ENCODE data around the gene PDGFD.

The PDGFD gene

GRCh38 chr11:104142698-104143097 is 21.2 kb downstream of the PDGFD start:
- H3K36me3 ChIP-seq (ENCODE audit: insufficient read depth, low read depth, low read length) = no peaks in the 10 kb centered on the region
- H3K4me3 ChIP-seq (ENCODE audit: low read length) = no peak overlapping the region
- no peaks in the 10 kb centered on the region for H3K9me3 ChIP-seq (ENCODE audit: insufficient read depth, low read depth, low read length)
- H3K4me1 ChIP-seq (ENCODE audit: insufficient read depth, low read length) = no peaks in the 10 kb centered on the region
- no peak overlapping the region for H3K9ac ChIP-seq (ENCODE audit: low read depth, low read length)
- H3K27ac ChIP-seq (ENCODE audit: low read length) = no peak overlapping the region
- no peaks in the 10 kb centered on the region for H3K27me3 ChIP-seq (ENCODE audit: insufficient read depth, low read length)

GRCh38 chr11:104136861-104137260 is 27.1 kb downstream of the PDGFD start:
- H3K4me1 ChIP-seq (ENCODE audit: insufficient read depth, low read length) = no peaks in the 10 kb centered on the region
- no peaks in the 10 kb centered on the region for H3K36me3 ChIP-seq (ENCODE audit: insufficient read depth, low read depth, low read length)
- H3K27me3 ChIP-seq (ENCODE audit: insufficient read depth, low read length) = no peaks in the 10 kb centered on the region
- no peaks in the 10 kb centered on the region for H3K9me3 ChIP-seq (ENCODE audit: insufficient read depth, low read depth, low read length)
- H3K27ac ChIP-seq (ENCODE audit: low read length) = no peak overlapping the region
- H3K9ac ChIP-seq (ENCODE audit: low read depth, low read length) = no peak overlapping the region
- no peak overlapping the region for H3K4me3 ChIP-seq (ENCODE audit: low read length)

GRCh38 chr11:104134745-104135144 is 29.2 kb downstream of the PDGFD start:
- Histone ChIP-seq H3K27ac (ENCODE audit: low read length) (no peak overlapping the region), H3K4me1 (ENCODE audit: insufficient read depth, low read length) (no peaks in the 10 kb centered on the region), H3K9me3 (ENCODE audit: insufficient read depth, low read depth, low read length) (no peaks in the 10 kb centered on the region), H3K9ac (ENCODE audit: low read depth, low read length) (no peak overlapping the region), H3K27me3 (ENCODE audit: insufficient read depth, low read length) (no peaks in the 10 kb centered on the region), H3K4me3 (ENCODE audit: low read length) (no peak overlapping the region), H3K36me3 (ENCODE audit: insufficient read depth, low read depth, low read length) (no peaks in the 10 kb centered on the region)

- no peaks in the 10 kb centered on the region; the same call in 1 of the 2 replicates for H3K4me1 ChIP-seq (ENCODE audit: insufficient read depth, low read length)
- no peaks in the 10 kb centered on the region for H3K27me3 ChIP-seq (ENCODE audit: insufficient read depth, low read length)
- H3K4me3 ChIP-seq (ENCODE audit: low read length) = no peak overlapping the region
- no peaks in the 10 kb centered on the region for H3K36me3 ChIP-seq (ENCODE audit: insufficient read depth, low read depth, low read length)
- H3K27ac ChIP-seq (ENCODE audit: low read length) = no peak overlapping the region
- no peak overlapping the region for H3K9ac ChIP-seq (ENCODE audit: low read depth, low read length)
- H3K9me3 ChIP-seq (ENCODE audit: insufficient read depth, low read depth, low read length) = no peaks in the 10 kb centered on the region
Measured at GRCh38 chr11:104130161-104130560, 33.8 kb downstream of the PDGFD start.

- H3K4me3 ChIP-seq (ENCODE audit: low read length) = no peak overlapping the region
- H3K27me3 ChIP-seq (ENCODE audit: insufficient read depth, low read length) = no peaks in the 10 kb centered on the region
- no peak overlapping the region for H3K27ac ChIP-seq (ENCODE audit: low read length)
- H3K9ac ChIP-seq (ENCODE audit: low read depth, low read length) = no peak overlapping the region
- H3K4me1 ChIP-seq (ENCODE audit: insufficient read depth, low read length) = peaks cover 5% of the 10 kb centered on the region; the same call in 1 of the 2 replicates
- no peaks in the 10 kb centered on the region for H3K9me3 ChIP-seq (ENCODE audit: insufficient read depth, low read depth, low read length)
- H3K36me3 ChIP-seq (ENCODE audit: insufficient read depth, low read depth, low read length) = no peaks in the 10 kb centered on the region
Measured at GRCh38 chr11:104129145-104129544, 34.8 kb downstream of the PDGFD start.

- H3K4me1 ChIP-seq (ENCODE audit: insufficient read depth, low read length) = peaks cover 14% of the 10 kb centered on the region; the same call in 1 of the 2 replicates
- no peak overlapping the region for H3K4me3 ChIP-seq (ENCODE audit: low read length)
- H3K36me3 ChIP-seq (ENCODE audit: insufficient read depth, low read depth, low read length) = no peaks in the 10 kb centered on the region
- no peaks in the 10 kb centered on the region for H3K27me3 ChIP-seq (ENCODE audit: insufficient read depth, low read length)
- no peak overlapping the region for H3K27ac ChIP-seq (ENCODE audit: low read length)
- H3K9ac ChIP-seq (ENCODE audit: low read depth, low read length) = no peak overlapping the region
- H3K9me3 ChIP-seq (ENCODE audit: insufficient read depth, low read depth, low read length) = no peaks in the 10 kb centered on the region
Measured at GRCh38 chr11:104127828-104128227, 36.1 kb downstream of the PDGFD start.

GRCh38 chr11:104126464-104126863 is 37.5 kb downstream of the PDGFD start:
- Histone ChIP-seq H3K27ac (ENCODE audit: low read length) (no peak overlapping the region), H3K9me3 (ENCODE audit: insufficient read depth, low read depth, low read length) (no peaks in the 10 kb centered on the region), H3K4me1 (ENCODE audit: insufficient read depth, low read length) (peaks cover 15% of the 10 kb centered on the region; the same call in 1 of the 2 replicates)

GRCh38 chr11:104124979-104125378 is 39.0 kb downstream of the PDGFD start:
- H3K4me3 ChIP-seq (ENCODE audit: low read length) = no peak overlapping the region
- no peak overlapping the region for H3K9ac ChIP-seq (ENCODE audit: low read depth, low read length)
- peaks cover 27% of the 10 kb centered on the region for H3K4me1 ChIP-seq (ENCODE audit: insufficient read depth, low read length)
- no peaks in the 10 kb centered on the region for H3K36me3 ChIP-seq (ENCODE audit: insufficient read depth, low read depth, low read length)
- no peaks in the 10 kb centered on the region for H3K9me3 ChIP-seq (ENCODE audit: insufficient read depth, low read depth, low read length)
- no peak overlapping the region for H3K27ac ChIP-seq (ENCODE audit: low read length)
- no peaks in the 10 kb centered on the region for H3K27me3 ChIP-seq (ENCODE audit: insufficient read depth, low read length)

More at GRCh38 chr11:104126464-104126863, 37.5 kb downstream of the PDGFD start:
- Histone ChIP-seq H3K9ac (ENCODE audit: low read depth, low read length) (no peak overlapping the region), H3K27me3 (ENCODE audit: insufficient read depth, low read length) (no peaks in the 10 kb centered on the region), H3K36me3 (ENCODE audit: insufficient read depth, low read depth, low read length) (no peaks in the 10 kb centered on the region), H3K4me3 (ENCODE audit: low read length) (no peak overlapping the region)

- Histone ChIP-seq H3K36me3 (ENCODE audit: insufficient read depth, low read depth, low read length) (no peaks in the 10 kb centered on the region), H3K9me3 (ENCODE audit: insufficient read depth, low read depth, low read length) (peaks cover 6% of the 10 kb centered on the region), H3K4me1 (ENCODE audit: insufficient read depth, low read length) (peaks cover 27% of the 10 kb centered on the region), H3K9ac (ENCODE audit: low read depth, low read length) (no peak overlapping the region), H3K27ac (ENCODE audit: low read length) (no peak overlapping the region), H3K27me3 (ENCODE audit: insufficient read depth, low read length) (no peaks in the 10 kb centered on the region), H3K4me3 (ENCODE audit: low read length) (peak overlapping the region; percentile 12; the same call in 1 of the 2 replicates)
Measured at GRCh38 chr11:104122836-104123235, 41.1 kb downstream of the PDGFD start.

GRCh38 chr11:104122011-104122635 is 41.8 kb downstream of the PDGFD start:
- H3K4me3 ChIP-seq (ENCODE audit: low read length) = peak overlapping the region; percentile 12; the same call in 1 of the 2 replicates
- no peaks in the 10 kb centered on the region for H3K27me3 ChIP-seq (ENCODE audit: insufficient read depth, low read length)
- H3K9me3 ChIP-seq (ENCODE audit: insufficient read depth, low read depth, low read length) = peaks cover 7% of the 10 kb centered on the region
- peaks cover 27% of the 10 kb centered on the region for H3K4me1 ChIP-seq (ENCODE audit: insufficient read depth, low read length)
- H3K36me3 ChIP-seq (ENCODE audit: insufficient read depth, low read depth, low read length) = no peaks in the 10 kb centered on the region
- no peak overlapping the region for H3K9ac ChIP-seq (ENCODE audit: low read depth, low read length)
- no peak overlapping the region for H3K27ac ChIP-seq (ENCODE audit: low read length)

GRCh38 chr11:104120493-104121137 is 43.3 kb downstream of the PDGFD start:
- H3K9me3 ChIP-seq (ENCODE audit: insufficient read depth, low read depth, low read length) = peaks cover 7% of the 10 kb centered on the region
- H3K4me1 ChIP-seq (ENCODE audit: insufficient read depth, low read length) = peaks cover 27% of the 10 kb centered on the region
- no peak overlapping the region for H3K9ac ChIP-seq (ENCODE audit: low read depth, low read length)
- no peak overlapping the region for H3K4me3 ChIP-seq (ENCODE audit: low read length)
- H3K36me3 ChIP-seq (ENCODE audit: insufficient read depth, low read depth, low read length) = no peaks in the 10 kb centered on the region
- peak overlapping the region; percentile 5 for H3K27ac ChIP-seq (ENCODE audit: low read length)
- H3K27me3 ChIP-seq (ENCODE audit: insufficient read depth, low read length) = no peaks in the 10 kb centered on the region

GRCh38 chr11:104118105-104118744 is 45.7 kb downstream of the PDGFD start:
- Histone ChIP-seq H3K9ac (ENCODE audit: low read depth, low read length) (no peak overlapping the region), H3K27me3 (ENCODE audit: insufficient read depth, low read length) (no peaks in the 10 kb centered on the region), H3K27ac (ENCODE audit: low read length) (no peak overlapping the region), H3K4me3 (ENCODE audit: low read length) (no peak overlapping the region), H3K9me3 (ENCODE audit: insufficient read depth, low read depth, low read length) (peaks cover 7% of the 10 kb centered on the region), H3K36me3 (ENCODE audit: insufficient read depth, low read depth, low read length) (no peaks in the 10 kb centered on the region), H3K4me1 (ENCODE audit: insufficient read depth, low read length) (peaks cover 17% of the 10 kb centered on the region)

Measured in iPS-20b (cell line).